Nephron (organoid): ENCODE data around the gene SELENON.

Experiments used
- H3K27ac Mint-ChIP-seq, 3 experiments: 2 replicates each; pipeline ENCODE4 v1.8.0; 2020; ENCODE audit warnings: mixed read lengths in 3 of 3, mild to moderate bottlenecking in 2 of 3, moderate library complexity in 1 of 3
- H3K27me3 Mint-ChIP-seq: 2 replicates; pipeline ENCODE4 v1.8.0; 2021; ENCODE audit warnings: low read depth, mild to moderate bottlenecking, moderate library complexity, mixed read lengths
- H3K36me3 Mint-ChIP-seq: 2 replicates; pipeline ENCODE4 v1.8.0; 2020; ENCODE audit warnings: low read depth, mixed read lengths
- H3K4me1 Mint-ChIP-seq: 2 replicates; pipeline ENCODE4 v1.8.0; 2020; ENCODE audit warnings: mixed read lengths
- H3K4me3 Mint-ChIP-seq, 3 experiments: 2 replicates each; pipeline ENCODE4 v1.8.0; 2020; ENCODE audit warnings: mild to moderate bottlenecking in 3 of 3, mixed read lengths in 3 of 3, moderate library complexity in 2 of 3
- H3K9me3 Mint-ChIP-seq: 2 replicates; pipeline ENCODE4 v1.8.0; 2020; ENCODE audit warnings: mixed read lengths
- CTCF ChIP-seq, 3 experiments: fragments of 200-600 bp; sonication (generic); IDR thresholded peaks; one replicate each; pipeline ENCODE4 v1.5.0; 2021; ENCODE audit warnings: antibody characterized with exemption in 3 of 3; ENCODE audit not compliant: unreplicated experiment in 3 of 3

Gene SELENON

DNA sequence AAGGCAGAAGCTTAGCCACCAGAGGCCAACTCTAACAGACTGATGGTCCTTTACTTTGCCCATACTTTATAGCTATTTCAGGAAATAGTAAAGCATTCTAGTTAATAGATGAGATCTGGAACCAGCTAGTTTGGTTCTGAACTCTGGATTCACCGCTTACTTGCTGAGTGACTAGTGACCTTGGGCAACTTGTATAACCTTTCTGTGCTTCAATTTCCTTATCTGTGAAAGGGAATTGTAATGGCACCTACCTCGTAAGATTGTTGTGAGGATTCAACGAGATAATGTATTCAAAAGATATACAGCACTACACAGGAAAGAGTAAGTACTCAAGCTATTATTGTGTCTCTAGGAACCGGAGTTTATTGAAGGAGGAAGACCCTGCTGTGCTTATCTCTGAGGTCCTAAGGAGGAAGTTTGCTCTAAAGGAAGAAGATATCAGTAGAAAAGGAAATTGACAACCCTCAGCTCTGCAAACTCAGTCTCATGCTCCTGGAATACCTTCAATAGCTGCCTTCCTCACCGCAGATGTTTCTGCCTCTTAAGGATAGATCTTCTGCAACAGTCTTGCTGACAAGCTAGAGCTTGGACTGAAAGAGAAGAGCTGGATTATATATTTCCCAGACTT, 31.7 kb downstream of the SELENON start:
- Mint-ChIP-seq H3K27ac (no peak overlapping the region), H3K9me3 (no peaks in the 10 kb centered on the region), H3K36me3 (peaks cover 65% of the 10 kb centered on the region), H3K4me1 (no peaks in the 10 kb centered on the region), H3K4me3 (no peak overlapping the region), H3K27me3 (no peaks in the 10 kb centered on the region)
- TF ChIP-seq CTCF (IDR thresholded peaks at IDR 0.05; ENCODE audit: unreplicated experiment in 3 of 3): no peak

DNA sequence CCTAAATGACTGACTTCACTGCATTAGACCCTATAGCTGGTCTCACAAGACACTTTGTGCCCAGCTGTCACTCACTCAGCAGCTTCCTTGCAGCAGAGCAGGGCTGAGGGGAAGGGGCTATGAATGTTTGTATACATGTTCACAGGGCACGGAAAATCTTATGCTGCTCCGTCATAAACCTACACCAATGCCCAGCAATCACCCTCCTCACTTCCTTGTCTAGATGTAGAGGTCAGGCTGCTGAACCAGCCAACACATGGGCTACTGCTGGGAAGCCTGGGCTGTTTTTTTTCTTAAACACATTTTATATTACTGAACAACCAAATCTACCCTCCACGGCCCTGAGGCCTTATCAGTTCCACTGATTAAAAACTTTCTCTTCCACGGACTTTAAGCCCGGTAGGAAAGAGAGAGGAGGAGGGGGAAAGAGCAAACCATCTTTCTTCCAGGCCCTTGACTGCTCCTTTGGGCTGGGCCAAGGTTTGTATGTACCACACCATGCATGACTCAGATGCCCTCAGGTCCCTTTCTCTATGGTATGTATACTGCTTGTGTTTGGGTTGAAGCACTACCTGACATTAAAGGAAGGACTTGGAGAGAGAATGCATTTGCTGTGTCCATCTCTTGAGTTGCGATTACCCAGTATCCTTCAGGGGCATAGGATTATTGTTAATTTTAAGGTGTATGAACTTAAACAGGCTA, 32.5 kb downstream of the SELENON start:
- H3K36me3 Mint-ChIP-seq: peaks cover 65% of the 10 kb centered on the region
- no peak overlapping the region for H3K4me3 Mint-ChIP-seq
- no peaks in the 10 kb centered on the region for H3K4me1 Mint-ChIP-seq
- no peak for TF ChIP-seq CTCF (IDR thresholded peaks at IDR 0.05; ENCODE audit: unreplicated experiment in 3 of 3)
- no peaks in the 10 kb centered on the region for H3K9me3 Mint-ChIP-seq
- no peaks in the 10 kb centered on the region for H3K27me3 Mint-ChIP-seq
- no peak overlapping the region for H3K27ac Mint-ChIP-seq

GRCh38 chr1:25833158-25833557, 33.2 kb downstream of the SELENON start:
- no peak overlapping the region for H3K27ac Mint-ChIP-seq
- H3K36me3 Mint-ChIP-seq: peaks cover 59% of the 10 kb centered on the region
- no peaks in the 10 kb centered on the region for H3K27me3 Mint-ChIP-seq
- H3K4me3 Mint-ChIP-seq: no peak overlapping the region
- no peaks in the 10 kb centered on the region for H3K4me1 Mint-ChIP-seq
- no peak for TF ChIP-seq CTCF (IDR thresholded peaks at IDR 0.05; ENCODE audit: unreplicated experiment in 3 of 3)
- no peaks in the 10 kb centered on the region for H3K9me3 Mint-ChIP-seq

- no peaks in the 10 kb centered on the region for H3K4me1 Mint-ChIP-seq
- H3K27ac Mint-ChIP-seq: no peak overlapping the region
- no peak overlapping the region for H3K4me3 Mint-ChIP-seq
- peaks cover 44% of the 10 kb centered on the region for H3K36me3 Mint-ChIP-seq
- no peaks in the 10 kb centered on the region for H3K9me3 Mint-ChIP-seq
- no peak for TF ChIP-seq CTCF (IDR thresholded peaks at IDR 0.05; ENCODE audit: unreplicated experiment in 3 of 3)
- H3K27me3 Mint-ChIP-seq: no peaks in the 10 kb centered on the region
Measured at GRCh38 chr1:25834894-25835293, 34.9 kb downstream of the SELENON start.

GRCh38 chr1:25836695-25837094, 36.7 kb downstream of the SELENON start:
- H3K27me3 Mint-ChIP-seq: no peaks in the 10 kb centered on the region
- TF ChIP-seq CTCF (IDR thresholded peaks at IDR 0.05; ENCODE audit: unreplicated experiment in 3 of 3): no peak
- H3K27ac Mint-ChIP-seq: no peak overlapping the region
- no peaks in the 10 kb centered on the region for H3K9me3 Mint-ChIP-seq
- peaks cover 31% of the 10 kb centered on the region for H3K36me3 Mint-ChIP-seq
- no peaks in the 10 kb centered on the region for H3K4me1 Mint-ChIP-seq
- H3K4me3 Mint-ChIP-seq: no peak overlapping the region
